SK-N-MC (cell line): ENCODE data around the gene ZHX3.

Source experiments
- EZH2 ChIP-seq: fragments of 200-600 bp; sonication (generic); IDR thresholded peaks from one replicate; pipeline ENCODE4 v1.6.1; 2017; ENCODE audit warnings: antibody characterized with exemption
- POLR2AphosphoS5 ChIP-seq: IDR thresholded peaks from 2 replicates; pipeline ENCODE4 v1.6.1; 2012; ENCODE audit warnings: mild to moderate bottlenecking, low read depth, low read length, borderline replicate concordance

DNA sequence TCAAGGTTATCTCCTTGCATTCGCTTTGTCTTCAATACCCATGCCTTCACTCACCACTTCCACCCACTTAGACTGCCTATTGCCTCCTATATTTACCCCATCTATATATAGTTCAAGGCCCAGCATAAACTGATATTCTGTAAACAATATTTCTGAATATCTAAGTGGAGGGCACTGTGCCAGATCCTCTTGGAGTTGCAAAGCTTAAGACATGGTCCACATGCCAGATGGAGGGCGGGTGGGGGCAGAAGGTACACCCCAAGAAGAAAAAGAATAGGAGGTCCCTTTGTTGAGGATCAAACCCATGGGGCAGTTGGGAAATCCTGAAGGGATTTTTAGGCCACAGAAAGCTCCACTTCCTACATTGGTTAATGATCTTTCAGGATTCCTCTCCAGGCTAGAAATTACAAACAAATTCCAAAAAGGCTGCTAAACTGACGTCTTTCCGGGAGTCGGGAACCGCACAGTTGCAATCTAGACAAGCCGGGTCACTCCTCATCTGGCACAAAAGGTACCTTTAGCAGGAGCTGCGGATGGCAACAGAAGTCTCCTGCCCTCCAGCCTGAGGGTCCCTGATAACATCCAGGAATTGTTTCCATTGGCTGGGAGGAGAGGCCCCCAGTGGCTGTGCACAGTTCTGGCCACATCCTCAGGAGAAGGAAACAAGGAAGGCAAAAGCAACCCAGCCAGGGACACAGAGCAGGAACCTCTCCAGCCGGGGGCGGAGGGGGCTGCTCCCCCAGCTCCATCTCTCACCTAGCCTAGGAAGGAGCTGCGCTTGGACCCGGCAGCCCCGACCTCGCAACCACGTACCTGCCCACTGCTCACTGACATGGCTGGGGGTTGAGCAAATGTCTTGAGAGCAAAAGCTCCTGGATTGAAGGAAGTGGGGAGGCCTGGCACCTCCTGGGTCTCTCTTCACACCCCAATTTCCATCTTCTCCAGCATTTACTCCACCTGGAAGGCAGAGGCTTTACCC lies 17.2 kb upstream of the ZHX3 start:
- TF ChIP-seq POLR2AphosphoS5 = no peak
- TF ChIP-seq EZH2 = no peak
